Endothelial cell of umbilical vein (primary cell): ENCODE results near the gene GLTP. TPM values are rescaled to one million over a fixed set of nuclear protein-coding genes. Genes with fewer than 3 reads are reported as not detected.

Experiments
- BruUV-seq: library from RNA; stranded (reverse); fragments of 400-500 nt; replicated peaks from 2 replicates; lab custom pipeline; 2021; lab: Mats Ljungman, UMichigan
- CTCF ChIA-PET: fragments of 300-600, 350-600 bp; sonication (Branson Sonifier 250); formaldehyde crosslinking; loops from one replicate; lab custom pipeline; 2021; ENCODE audit warnings: antibody characterized with exemption, inconsistent platforms; lab: Charles Lee
- POLR2A ChIA-PET: fragments of 300-600, 350-600 bp; sonication (Branson Sonifier 250); formaldehyde crosslinking; loops from one replicate; lab custom pipeline; 2021; ENCODE audit warnings: antibody characterized with exemption, inconsistent platforms; lab: Charles Lee
- DNase-seq: peaks from one replicate; pipeline ENCODE4 v3.0.0-alpha.2; 2011; ENCODE audit warnings: low read depth, low spot score
- FAIRE-seq: peaks from 2 replicates; lab custom pipeline; 2011; peaks lifted over from hg19 to GRCh38; lab: Jason Lieb, UNC
- H2AFZ ChIP-seq: 2 replicates; pipeline ENCODE4 v1.6.0; 2012; ENCODE audit warnings: low read depth, low read length, control low read depth, inconsistent platforms
- H3K27ac ChIP-seq: 2 replicates; pipeline ENCODE4 v1.5.1; 2011; ENCODE audit warnings: low read depth, mild to moderate bottlenecking, control low read depth, low read length, moderate library complexity; ENCODE audit not compliant: insufficient read depth
- H3K27me3 ChIP-seq, 2 experiments: 2 replicates each; pipeline versions ENCODE4 v1.6.0 to v1.6.1; 2011; ENCODE audit warnings: low read length in 2 of 2, mixed read lengths in 1 of 2; ENCODE audit not compliant: control insufficient read depth in 2 of 2, insufficient read depth in 2 of 2
- H3K36me3 ChIP-seq, 2 experiments: 2 replicates in 1 of 2; 3 replicates in 1 of 2; pipeline ENCODE4 v1.5.1; 2011; ENCODE audit warnings: low read length in 2 of 2, mild to moderate bottlenecking in 1 of 2, moderate library complexity in 1 of 2; ENCODE audit not compliant: control insufficient read depth in 2 of 2, insufficient read depth in 2 of 2; ENCODE audit errors: extremely low read depth in 1 of 2
- H3K4me1 ChIP-seq: 3 replicates; pipeline ENCODE4 v1.5.1; 2011; ENCODE audit warnings: mild to moderate bottlenecking, low read length; ENCODE audit not compliant: control insufficient read depth, insufficient read depth; ENCODE audit errors: extremely low read depth
- H3K4me2 ChIP-seq: 2 replicates; pipeline ENCODE4 v1.6.1; 2011; ENCODE audit warnings: low read length, control low read depth, mixed read lengths; ENCODE audit not compliant: insufficient read depth
- H3K4me3 ChIP-seq, 3 experiments: fragments of 200-600 bp in 1 of 3; sonication (generic), shearing (Covaris generic) in 1 of 3; replicated peaks in 1 of 3; 2 replicates each; pipeline ENCODE4 v1.5.1; 2011 to 2016; ENCODE audit warnings: control low read depth in 3 of 3, low read length in 3 of 3, mild to moderate bottlenecking in 2 of 3, inconsistent platforms in 1 of 3, low read depth in 1 of 3, moderate library complexity in 1 of 3; ENCODE audit not compliant: insufficient read depth in 1 of 3
- H3K79me2 ChIP-seq: 2 replicates; pipeline ENCODE4 v1.6.0; 2012; ENCODE audit warnings: low read length, inconsistent platforms; ENCODE audit not compliant: control insufficient read depth, insufficient read depth
- H3K9ac ChIP-seq: replicated peaks from 2 replicates; pipeline ENCODE3; 2011; ENCODE audit warnings: low read length, control low read depth; ENCODE audit not compliant: insufficient read depth; ENCODE audit errors: extremely low read depth
- H3K9me1 ChIP-seq: replicated peaks from 3 replicates; pipeline ENCODE4 v1.6.0; 2011; ENCODE audit warnings: mild to moderate bottlenecking, low read length; ENCODE audit not compliant: control insufficient read depth, insufficient read depth; ENCODE audit errors: extremely low read depth
- H3K9me3 ChIP-seq: replicated peaks from 2 replicates; pipeline ENCODE4 v1.5.1; 2012; ENCODE audit warnings: low read length, inconsistent platforms; ENCODE audit not compliant: control insufficient read depth, insufficient read depth
- H4K20me1 ChIP-seq: replicated peaks from 2 replicates; pipeline ENCODE3; 2011; ENCODE audit warnings: mild to moderate bottlenecking, low read length; ENCODE audit not compliant: control insufficient read depth, insufficient read depth; ENCODE audit errors: extremely low read depth
- CTCF ChIP-seq, 2 donors: IDR thresholded peaks; 1 replicate in 1 of 2; 2 replicates in 1 of 2; pipeline ENCODE4 v1.5.1; 2011; ENCODE audit warnings: low read length in 2 of 2, mild to moderate bottlenecking in 2 of 2, moderate library complexity in 2 of 2, control low read depth in 1 of 2, inconsistent platforms in 1 of 2, low read depth in 1 of 2; ENCODE audit not compliant: insufficient read depth in 1 of 2; ENCODE audit errors: extremely low read depth in 1 of 2
- EZH2 ChIP-seq: IDR thresholded peaks from 2 replicates; pipeline ENCODE4 v1.6.1; 2012; ENCODE audit warnings: borderline replicate concordance, low read depth, mild to moderate bottlenecking, moderate library complexity, low read length, inconsistent platforms; ENCODE audit not compliant: severe bottlenecking
- FOS ChIP-seq: IDR thresholded peaks from 2 replicates; pipeline ENCODE4 v1.6.1; 2011; ENCODE audit warnings: mild to moderate bottlenecking, low read length, moderate library complexity, borderline replicate concordance; ENCODE audit not compliant: insufficient read depth
- GATA2 ChIP-seq: IDR thresholded peaks from 2 replicates; pipeline ENCODE4 v1.7.0; 2011; ENCODE audit warnings: low read depth, mild to moderate bottlenecking, moderate library complexity, mixed read lengths, low read length; ENCODE audit not compliant: insufficient read length, insufficient read depth
- JUN ChIP-seq: IDR thresholded peaks from 2 replicates; pipeline ENCODE4 v1.6.1; 2011; ENCODE audit warnings: borderline replicate concordance, low read depth; ENCODE audit not compliant: insufficient read length, insufficient read depth
- MAX ChIP-seq: IDR thresholded peaks from 2 replicates; pipeline ENCODE4 v1.6.1; 2011; ENCODE audit not compliant: insufficient read depth, insufficient read length
- MYC ChIP-seq: IDR thresholded peaks from one replicate; pipeline ENCODE4 v1.6.1; 2011; ENCODE audit warnings: mild to moderate bottlenecking, low read depth, low read length
- POLR2A ChIP-seq: IDR thresholded peaks from 2 replicates; pipeline ENCODE4 v1.6.1; 2012; ENCODE audit warnings: low read depth, mild to moderate bottlenecking, control low read depth, low read length
- POLR2AphosphoS5 ChIP-seq: IDR thresholded peaks from 2 replicates; pipeline ENCODE4 v1.6.1; 2012; ENCODE audit warnings: low read depth, mild to moderate bottlenecking, control low read depth, low read length, moderate library complexity; ENCODE audit not compliant: insufficient read depth
- dilution Hi-C: fragments of 300-500 bp; cut with MboI; formaldehyde crosslinking; loops from one replicate; pipeline ENCODE4 v1.15.0; 2019; ENCODE audit warnings: low sequenced_read_pairs; ENCODE audit not compliant: extremely low pct_ligation_motif_present
- intact Hi-C: fragments of 100-400 bp; cut with micrococcal nuclease; formaldehyde crosslinking; loops from one replicate; pipeline ENCODE4 v1.10.0; 2022
- polyA plus RNA-seq, 4 experiments: library from polyadenylated mRNA; depleted of rRNA in 3 of 4; stranded (reverse) in 3 of 4; unstranded in 1 of 4; fragments of >200 nt; gene quantifications; 2 replicates each; pipeline versions ENCODE4 v1.2.1 to v1.2.3, GENCODE V29; 2011 to 2012; ENCODE audit warnings: missing spikeins in 1 of 4
- total RNA-seq: library from RNA; stranded (reverse); gene quantifications from 2 replicates; pipeline ENCODE4 v1.2.3, GENCODE V29; 2021

The GLTP gene
- total and polyA plus RNA-seq, 2 donors (not counting 3 experiments of a cell fraction or from before 2014, with no cell fraction given), result 21.5 to 46.6 TPM

GRCh38 chr12:109821968-109822367, 58.4 kb downstream of the GLTP start:
- CTCF ChIA-PET, result no interaction called here

More at GRCh38 chr12:109821968-109822367, 58.4 kb downstream of the GLTP start:
- Histone ChIP-seq H3K79me2 (no peaks in the 10 kb centered on the region), H3K4me1 (no peaks in the 10 kb centered on the region), H3K27me3 (no peaks in the 10 kb centered on the region), H4K20me1 (no peaks in the 10 kb centered on the region), H3K27ac (no peak overlapping the region), H3K9ac (no peak overlapping the region), H3K4me3 (no peak overlapping the region), H3K36me3 (no peaks in the 10 kb centered on the region), H3K9me3 (no peaks in the 10 kb centered on the region), H3K4me2 (no peak overlapping the region), H2AFZ (no peak overlapping the region), H3K9me1 (no peaks in the 10 kb centered on the region)
- dilution Hi-C loops, result no loop called here
- TF ChIP-seq POLR2AphosphoS5 (no peak), MYC (no peak), JUN (no peak), CTCF (IDR thresholded peaks at IDR 0.05; ENCODE audit: extremely low read depth in 1 of 2, insufficient read depth in 1 of 2, low read depth in 1 of 2, low read length in 2 of 2) (no peak), GATA2 (no peak), MAX (no peak), POLR2A (no peak), FOS (no peak), EZH2 (no peak)
- POLR2A ChIA-PET, result no interaction called here
- DNase-seq, result no peak
- FAIRE-seq, result no peak
- BruUV-seq, result no TSS peak
- intact Hi-C loops, result no loop called here
